K562 (cell line): ENCODE measurements around the gene KLK1. TPM values are rescaled to one million over a fixed set of nuclear protein-coding genes. Genes with fewer than 3 reads are reported as not detected.

Source experiments
- ARID1B ChIP-seq: fragments of 450-650 bp; IDR thresholded peaks from 2 replicates; pipeline ENCODE4 v1.6.1; 2016; ENCODE audit warnings: antibody characterized with exemption, mild to moderate bottlenecking, inconsistent platforms
- CBX8 ChIP-seq: fragments of 200-600 bp; sonication (generic); IDR thresholded peaks from 2 replicates; pipeline ENCODE4 v1.6.1; 2012; ENCODE audit warnings: borderline replicate concordance, mixed run types, low read depth, mild to moderate bottlenecking, moderate library complexity, mixed read lengths, low read length, control low read depth, inconsistent platforms; ENCODE audit not compliant: poor library complexity, severe bottlenecking; ENCODE audit errors: extremely low read depth
- EHMT2 ChIP-seq: fragments of 450-650 bp; IDR thresholded peaks from 2 replicates; pipeline ENCODE4 v1.6.1; 2018; ENCODE audit warnings: antibody characterized with exemption
- GABPB2 ChIP-seq: fragments of 250-450 bp; sonication (Bioruptor Pico); conservative IDR thresholded peaks from 2 replicates; pipeline ENCODE4 v1.5.1; 2021; ENCODE audit warnings: mild to moderate bottlenecking
- GATA2 ChIP-seq: sonication (generic); formaldehyde crosslinking; IDR thresholded peaks from 2 replicates; pipeline ENCODE4 v1.4.0; 2020; ENCODE audit warnings: mild to moderate bottlenecking, missing genetic modification reagents
- PCBP2 ChIP-seq: fragments of 200-400 bp; formaldehyde crosslinking; IDR thresholded peaks from 2 replicates; pipeline ENCODE4 v1.6.1; 2018; ENCODE audit warnings: low read length, low read depth, mild to moderate bottlenecking, moderate library complexity; ENCODE audit not compliant: poor library complexity, severe bottlenecking
- RAD51 ChIP-seq: fragments of 450-650 bp; IDR thresholded peaks from 2 replicates; pipeline ENCODE4 v1.7.1; 2016; ENCODE audit warnings: low read depth, mild to moderate bottlenecking, borderline replicate concordance
- SMAD1 ChIP-seq: fragments of 150-350 bp; IDR thresholded peaks from 2 replicates; pipeline ENCODE4 v1.6.1; 2014; ENCODE audit warnings: low read length, low read depth; ENCODE audit not compliant: partially characterized antibody
- TBP ChIP-seq: optimal IDR thresholded peaks from 2 replicates; pipeline ENCODE3; 2011; ENCODE audit warnings: low read depth, low read length, improper control_type of control experiment
- TGIF2 ChIP-seq: sonication (generic); formaldehyde crosslinking; IDR thresholded peaks from 2 replicates; pipeline ENCODE4 v1.8.1; 2022; ENCODE audit warnings: mild to moderate bottlenecking, missing genetic modification reagents, moderate library complexity
- XRCC5 ChIP-seq: fragments of 200-400 bp; formaldehyde crosslinking; IDR thresholded peaks from 2 replicates; pipeline ENCODE4 v1.6.1; 2017; ENCODE audit warnings: low read depth, mild to moderate bottlenecking, low read length
- ZBTB17 ChIP-seq: fragments of 450-650 bp; formaldehyde crosslinking; IDR thresholded peaks from 2 replicates; pipeline ENCODE4 v1.4.0; 2020; ENCODE audit warnings: mild to moderate bottlenecking
- ZC3H11A ChIP-seq: IDR thresholded peaks from 2 replicates; pipeline ENCODE4 v1.6.1; 2012; ENCODE audit warnings: low read depth, low read length, improper control_type of control experiment
- ZNF121 ChIP-seq: sonication (generic); formaldehyde crosslinking; conservative IDR thresholded peaks from 2 replicates; pipeline ENCODE4 v1.8.0; 2022; ENCODE audit warnings: missing genetic modification reagents
- ZNF212 ChIP-seq: fragments of 450-650 bp; formaldehyde crosslinking; IDR thresholded peaks from 2 replicates; pipeline ENCODE4 v1.4.0; 2020; ENCODE audit warnings: mild to moderate bottlenecking
- polyA plus RNA-seq, 8 experiments: library from polyadenylated mRNA; depleted of rRNA in 4 of 8; stranded (reverse) in 5 of 8; unstranded in 3 of 8; fragments of >200 nt; fragmentation: Nextera tagmentation in 2 of 8; fragmentation: Illumina TruSeq in 1 of 8; extraction: Ambion mirVana in 2 of 8; extraction: Trizol in 1 of 8; gene quantifications; 2 replicates each; pipeline versions ENCODE4 v1.2.1 to v1.2.3, GENCODE V29; 2011 to 2014; ENCODE audit warnings: inconsistent platforms in 1 of 8, missing spikeins in 1 of 8
- total RNA-seq, 7 experiments: library from RNA; depleted of rRNA in 6 of 7; stranded (reverse); fragments of >200 nt in 6 of 7; fragmentation: Illumina TruSeq in 2 of 7; extraction: Trizol in 2 of 7; gene quantifications; 2 replicates each; pipeline versions ENCODE4 v1.2.1 to v1.2.3, GENCODE V29; 2011 to 2021; ENCODE audit warnings: low replicate concordance in 1 of 7
- TF ChIP-seq, protein P1 (sequence below): fragments of 250-450 bp; sonication (Bioruptor Pico); IDR thresholded peaks from 2 replicates; pipeline ENCODE4 v1.4.0; 2020; ENCODE audit warnings: mild to moderate bottlenecking, moderate library complexity, borderline replicate concordance
- TF ChIP-seq, protein P2 (sequence below): fragments of 250-450 bp; sonication (Bioruptor Pico); IDR thresholded peaks from 2 replicates; pipeline ENCODE4 v1.4.0; 2020; ENCODE audit warnings: borderline replicate concordance
- TF ChIP-seq, protein P3 (sequence below): sonication (generic); formaldehyde crosslinking; IDR thresholded peaks from 2 replicates; pipeline ENCODE4 v1.8.0; 2022; ENCODE audit warnings: mild to moderate bottlenecking, missing genetic modification reagents
- TF ChIP-seq, protein P4 (sequence below): fragments of 200-800 bp; sonication (Bioruptor generic); IDR thresholded peaks from 2 replicates; pipeline ENCODE4 v1.6.1; 2017; ENCODE audit warnings: missing genetic modification characterization, missing compliant biosample characterization

KLK1 gene
- total and polyA plus RNA-seq, 9 of the 15 experiments (the other 6 are each of a cell fraction or from before 2014, with no cell fraction given) = 0.87 to 15.4 (median 9.1) TPM

DNA sequence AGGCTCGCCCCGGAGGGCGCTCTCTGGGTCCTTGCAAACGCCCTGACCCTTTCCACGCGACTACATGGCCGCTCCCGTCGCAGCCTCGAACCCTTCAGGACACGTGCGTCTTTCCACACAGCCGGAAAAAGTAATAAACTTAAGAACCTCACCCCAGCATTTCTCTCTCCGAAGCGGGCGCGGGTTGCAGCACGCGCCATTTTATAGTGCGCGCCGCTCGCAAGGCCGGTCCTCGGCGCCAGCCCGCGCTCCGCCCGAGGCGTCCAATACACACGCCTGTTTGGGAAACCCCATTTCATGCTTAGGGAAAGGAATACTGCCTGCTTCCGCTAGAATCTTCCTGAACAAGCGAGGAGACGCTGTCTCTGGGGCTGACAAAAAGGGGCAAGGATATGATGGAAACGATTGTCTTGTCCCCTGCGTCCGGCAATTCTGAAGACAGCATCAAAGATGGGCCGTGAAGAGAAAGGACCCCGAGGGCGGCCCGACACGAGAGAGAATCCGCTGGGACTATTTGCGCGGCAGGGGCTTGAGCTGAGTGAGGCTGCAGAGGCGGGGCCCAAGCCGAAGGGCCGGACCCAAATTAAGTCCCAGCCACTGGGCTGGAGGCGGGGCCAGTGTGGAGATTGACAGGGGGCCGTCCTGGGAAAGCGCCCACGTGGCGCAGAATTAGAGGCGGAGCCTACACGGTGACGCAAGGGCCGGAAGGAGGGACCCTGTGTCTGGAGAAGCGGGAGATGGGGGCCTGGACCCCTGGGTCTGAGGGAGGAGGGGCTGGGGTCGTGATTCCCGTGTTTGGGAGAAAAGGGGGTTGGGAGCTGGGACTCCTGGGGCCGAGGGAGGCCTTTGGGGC is 18.9 kb downstream of the KLK1 start (continued):
- TF ChIP-seq, protein P1, sequence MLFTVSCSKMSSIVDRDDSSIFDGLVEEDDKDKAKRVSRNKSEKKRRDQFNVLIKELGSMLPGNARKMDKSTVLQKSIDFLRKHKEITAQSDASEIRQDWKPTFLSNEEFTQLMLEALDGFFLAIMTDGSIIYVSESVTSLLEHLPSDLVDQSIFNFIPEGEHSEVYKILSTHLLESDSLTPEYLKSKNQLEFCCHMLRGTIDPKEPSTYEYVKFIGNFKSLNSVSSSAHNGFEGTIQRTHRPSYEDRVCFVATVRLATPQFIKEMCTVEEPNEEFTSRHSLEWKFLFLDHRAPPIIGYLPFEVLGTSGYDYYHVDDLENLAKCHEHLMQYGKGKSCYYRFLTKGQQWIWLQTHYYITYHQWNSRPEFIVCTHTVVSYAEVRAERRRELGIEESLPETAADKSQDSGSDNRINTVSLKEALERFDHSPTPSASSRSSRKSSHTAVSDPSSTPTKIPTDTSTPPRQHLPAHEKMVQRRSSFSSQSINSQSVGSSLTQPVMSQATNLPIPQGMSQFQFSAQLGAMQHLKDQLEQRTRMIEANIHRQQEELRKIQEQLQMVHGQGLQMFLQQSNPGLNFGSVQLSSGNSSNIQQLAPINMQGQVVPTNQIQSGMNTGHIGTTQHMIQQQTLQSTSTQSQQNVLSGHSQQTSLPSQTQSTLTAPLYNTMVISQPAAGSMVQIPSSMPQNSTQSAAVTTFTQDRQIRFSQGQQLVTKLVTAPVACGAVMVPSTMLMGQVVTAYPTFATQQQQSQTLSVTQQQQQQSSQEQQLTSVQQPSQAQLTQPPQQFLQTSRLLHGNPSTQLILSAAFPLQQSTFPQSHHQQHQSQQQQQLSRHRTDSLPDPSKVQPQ (CRISPR knock-in tag) = no peak
- no peak for TF ChIP-seq GATA2 (CRISPR knock-in tag)
- TF ChIP-seq RAD51 = peak; percentile 92
- TF ChIP-seq SMAD1 = peak; percentile 95
- TF ChIP-seq PCBP2 = no peak
- TF ChIP-seq, protein P2, sequence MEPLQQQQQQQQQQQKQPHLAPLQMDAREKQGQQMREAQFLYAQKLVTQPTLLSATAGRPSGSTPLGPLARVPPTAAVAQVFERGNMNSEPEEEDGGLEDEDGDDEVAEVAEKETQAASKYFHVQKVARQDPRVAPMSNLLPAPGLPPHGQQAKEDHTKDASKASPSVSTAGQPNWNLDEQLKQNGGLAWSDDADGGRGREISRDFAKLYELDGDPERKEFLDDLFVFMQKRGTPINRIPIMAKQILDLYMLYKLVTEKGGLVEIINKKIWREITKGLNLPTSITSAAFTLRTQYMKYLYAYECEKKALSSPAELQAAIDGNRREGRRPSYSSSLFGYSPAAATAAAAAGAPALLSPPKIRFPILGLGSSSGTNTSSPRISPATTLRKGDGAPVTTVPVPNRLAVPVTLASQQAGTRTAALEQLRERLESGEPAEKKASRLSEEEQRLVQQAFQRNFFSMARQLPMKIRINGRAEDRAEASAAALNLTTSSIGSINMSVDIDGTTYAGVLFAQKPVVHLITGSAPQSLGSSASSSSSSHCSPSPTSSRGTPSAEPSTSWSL (CRISPR knock-in tag) = no peak; the same call in 1 of the 2 replicates
- no peak for TF ChIP-seq ZNF212 (CRISPR knock-in tag)
- peak; percentile 89 for TF ChIP-seq XRCC5
- TF ChIP-seq, protein P3, sequence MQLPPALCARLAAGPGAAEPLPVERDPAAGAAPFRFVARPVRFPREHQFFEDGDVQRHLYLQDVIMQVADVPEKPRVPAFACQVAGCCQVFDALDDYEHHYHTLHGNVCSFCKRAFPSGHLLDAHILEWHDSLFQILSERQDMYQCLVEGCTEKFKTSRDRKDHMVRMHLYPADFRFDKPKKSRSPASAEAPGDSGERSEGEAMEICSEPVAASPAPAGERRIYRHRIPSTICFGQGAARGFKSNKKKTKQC = peak; percentile 84; the same call in 1 of the 2 replicates
- 0 out of 2 replicates have a peak, but pooled peaks have one; percentile 10 for TF ChIP-seq ZBTB17 (CRISPR knock-in tag)
- no peak for TF ChIP-seq ZC3H11A
- TF ChIP-seq TBP = no peak
- no peak for TF ChIP-seq CBX8
- TF ChIP-seq, protein P4, sequence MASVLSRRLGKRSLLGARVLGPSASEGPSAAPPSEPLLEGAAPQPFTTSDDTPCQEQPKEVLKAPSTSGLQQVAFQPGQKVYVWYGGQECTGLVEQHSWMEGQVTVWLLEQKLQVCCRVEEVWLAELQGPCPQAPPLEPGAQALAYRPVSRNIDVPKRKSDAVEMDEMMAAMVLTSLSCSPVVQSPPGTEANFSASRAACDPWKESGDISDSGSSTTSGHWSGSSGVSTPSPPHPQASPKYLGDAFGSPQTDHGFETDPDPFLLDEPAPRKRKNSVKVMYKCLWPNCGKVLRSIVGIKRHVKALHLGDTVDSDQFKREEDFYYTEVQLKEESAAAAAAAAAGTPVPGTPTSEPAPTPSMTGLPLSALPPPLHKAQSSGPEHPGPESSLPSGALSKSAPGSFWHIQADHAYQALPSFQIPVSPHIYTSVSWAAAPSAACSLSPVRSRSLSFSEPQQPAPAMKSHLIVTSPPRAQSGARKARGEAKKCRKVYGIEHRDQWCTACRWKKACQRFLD = peak; percentile 79; the same call in 1 of the 2 replicates
- TF ChIP-seq ARID1B = no peak; the same call in 1 of the 2 replicates
- no peak for TF ChIP-seq GABPB2 (CRISPR knock-in tag)
- TF ChIP-seq EHMT2 = no peak
- no peak for TF ChIP-seq ZNF121
- no peak for TF ChIP-seq TGIF2 (CRISPR knock-in tag)
